ENCODE measurements around the gene THSD1.
A peak's percentile ranks its signal among the peaks of the same experiment; 100 is the strongest.
"Not testable (repeated sequence)": the region's sequence is repeated elsewhere in the genome, so short reads cannot be mapped to it uniquely, and the experiment has no call there.

The THSD1 gene

DNA sequence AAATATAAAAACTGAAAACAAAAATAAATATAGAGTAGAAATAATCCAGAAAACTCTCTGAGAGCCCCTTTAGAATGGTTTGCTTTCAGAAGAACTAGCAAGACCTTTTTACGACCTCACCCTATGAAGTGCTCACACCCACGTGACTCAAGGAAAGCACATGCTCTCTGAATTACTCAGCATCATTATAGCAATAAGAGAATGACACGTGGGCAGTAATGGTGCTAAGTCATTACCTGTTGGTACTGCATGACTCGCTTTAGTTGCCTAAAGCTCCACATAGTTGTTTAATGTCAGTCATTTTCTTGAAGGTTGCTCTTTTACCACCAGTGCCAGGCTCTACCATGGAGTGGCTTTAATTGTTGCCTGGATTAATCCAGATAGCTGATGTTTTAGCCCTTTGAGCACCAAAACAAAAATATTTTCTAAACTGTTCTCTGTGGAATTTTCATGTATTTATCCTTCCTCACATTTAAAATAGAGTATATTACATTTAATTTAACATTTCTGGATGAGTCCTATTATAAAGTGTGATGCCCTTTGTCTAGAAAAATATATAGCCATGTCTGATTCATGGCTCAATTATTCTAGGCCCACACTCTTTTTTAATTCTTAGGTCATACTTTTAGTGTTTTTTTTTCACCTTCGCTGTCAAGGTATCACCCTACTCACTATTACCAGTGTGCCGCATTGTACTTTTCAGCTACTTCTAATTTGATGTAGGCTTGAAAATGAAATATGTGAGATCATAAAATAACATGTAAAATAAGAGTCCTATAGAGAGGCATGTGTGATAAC, 56.8 kb downstream of the THSD1 start:
- peak; percentile 49 for DNase-seq

DNA sequence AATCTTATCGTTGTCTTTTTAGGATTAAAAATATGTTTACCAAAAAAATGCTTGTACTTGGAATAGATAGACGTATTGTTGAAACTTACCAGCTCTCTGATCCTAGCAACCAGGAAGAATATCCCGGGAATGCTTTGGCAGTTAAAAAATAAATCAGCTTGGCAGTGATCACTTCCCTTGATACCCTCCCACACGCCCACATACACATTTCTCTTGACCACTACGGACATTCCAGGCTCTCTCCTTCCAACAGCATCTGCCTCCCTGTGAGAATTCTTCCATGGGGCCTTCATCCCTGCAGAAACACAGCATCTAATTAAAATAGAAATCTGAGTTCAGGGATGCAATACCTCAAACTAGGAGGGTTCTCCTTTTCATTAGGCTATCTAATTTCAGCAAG, 57.9 kb downstream of the THSD1 start:
- DNase-seq = no peak

DNA sequence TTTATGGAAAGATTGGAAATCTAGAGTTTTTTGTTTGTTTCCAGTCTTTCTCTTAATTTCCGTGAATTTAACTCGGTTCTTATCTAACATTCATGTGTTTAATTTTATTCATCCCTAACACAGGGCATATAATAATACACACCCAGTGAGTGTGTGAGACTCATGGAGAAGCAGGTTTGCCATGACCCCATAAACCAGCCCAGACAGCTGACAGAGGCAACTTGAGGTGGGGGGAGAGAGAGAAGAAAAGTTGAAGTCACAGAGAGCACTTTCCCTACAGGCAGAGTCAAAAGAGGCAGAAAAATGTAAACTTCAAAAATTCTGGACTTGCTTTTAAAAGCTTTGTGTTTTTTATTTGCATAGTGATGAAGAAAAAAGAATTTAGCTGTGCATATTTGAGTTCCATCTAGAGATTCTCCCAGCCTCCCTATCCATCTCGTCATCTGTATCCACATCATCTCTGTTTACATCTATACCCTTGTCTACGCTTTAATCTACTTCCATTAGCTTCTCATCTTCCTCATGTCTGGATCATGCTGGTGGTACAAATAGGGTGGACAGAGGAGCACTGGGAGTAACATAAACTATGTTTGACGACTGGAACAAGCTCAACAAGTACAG, 60.2 kb downstream of the THSD1 start:
- no peak for DNase-seq

DNA sequence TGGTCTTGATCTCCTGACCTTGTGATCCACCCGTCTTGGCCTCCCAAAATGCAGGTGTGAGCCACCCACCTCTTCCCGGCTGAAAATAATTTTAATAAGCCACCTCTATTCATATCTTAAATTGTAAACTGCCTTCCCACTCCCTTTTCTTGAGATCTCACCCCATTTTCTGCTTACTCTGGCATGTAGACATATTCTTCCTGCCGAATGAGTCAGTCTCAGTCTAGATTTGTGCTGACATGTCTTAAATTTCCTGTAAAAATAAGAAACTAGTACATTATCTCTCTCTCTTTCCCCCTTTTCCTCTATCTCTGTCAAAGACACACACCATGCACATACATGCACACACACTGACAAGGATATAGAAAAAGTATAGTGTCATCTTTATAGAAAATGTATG, 60.9 kb downstream of the THSD1 start:
- no peak for DNase-seq

DNA sequence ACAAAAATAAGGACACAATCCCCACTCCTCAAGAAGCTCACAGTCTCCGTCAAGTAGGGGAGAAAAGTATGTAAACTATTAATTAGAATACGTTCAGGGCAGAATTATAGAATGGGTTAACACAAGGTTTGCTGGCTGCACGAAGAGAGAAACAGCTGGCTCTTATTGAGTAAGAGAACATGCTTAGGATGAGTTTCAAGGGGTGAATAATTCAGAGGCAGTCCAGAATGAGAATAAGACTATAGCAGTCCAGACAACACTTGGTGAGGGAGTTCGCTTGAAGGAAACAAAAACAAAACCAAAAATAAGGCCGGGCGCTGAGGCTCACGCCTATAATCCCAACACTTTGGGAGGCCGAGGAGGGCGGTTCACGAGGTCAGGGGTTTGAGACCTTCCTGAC, 61.9 kb downstream of the THSD1 start:
- DNase-seq = no peak

DNA sequence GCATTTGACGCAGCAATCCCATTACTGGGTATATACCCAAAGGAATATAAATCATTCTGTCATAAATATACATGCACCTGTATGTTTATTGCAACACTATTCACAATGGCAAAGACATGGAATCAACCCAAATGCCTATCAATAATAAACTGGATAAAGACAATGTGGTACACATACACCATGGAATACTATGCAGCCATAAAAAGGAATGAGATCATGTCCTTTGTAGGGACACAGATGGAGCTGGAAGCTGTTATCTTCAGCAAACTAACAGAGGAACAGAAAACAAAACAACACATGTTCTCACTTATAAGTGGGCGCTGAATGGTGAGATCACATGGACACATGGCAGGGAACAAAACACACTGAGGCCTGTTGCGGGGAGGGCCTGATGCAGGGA, 63.8 kb downstream of the THSD1 start:
- DNase-seq = not testable (repeated sequence)

DNA sequence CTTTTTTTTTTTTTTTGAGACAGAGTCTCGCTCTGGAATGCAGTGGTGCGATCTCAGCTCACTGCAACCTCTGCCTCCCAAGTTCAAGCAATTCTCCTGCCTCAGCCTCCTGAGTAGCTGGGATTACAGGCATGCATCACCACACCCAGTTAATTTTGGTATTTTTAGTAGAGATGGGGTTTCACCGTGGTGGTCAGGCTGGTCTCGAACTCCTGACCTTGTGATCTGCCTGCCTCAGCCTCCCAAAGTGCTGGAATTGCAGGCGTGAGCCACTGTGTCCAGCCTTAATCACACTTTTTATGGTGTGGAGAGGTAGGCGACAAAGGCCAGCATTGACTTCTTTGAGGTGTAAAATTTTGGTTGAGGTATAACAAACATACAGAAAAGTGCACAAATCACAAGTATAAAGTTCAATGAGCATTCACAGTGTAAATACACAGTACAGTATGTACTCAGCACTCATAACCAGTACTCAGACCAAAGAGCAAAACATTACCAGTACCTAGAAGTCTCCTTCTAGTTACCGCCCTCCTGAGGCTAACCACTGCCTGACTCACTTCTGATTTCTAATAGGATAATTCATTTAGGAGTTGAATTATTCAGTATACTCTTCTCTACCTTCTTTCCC, 68.0 kb downstream of the THSD1 start:
- not testable (repeated sequence) for DNase-seq

DNA sequence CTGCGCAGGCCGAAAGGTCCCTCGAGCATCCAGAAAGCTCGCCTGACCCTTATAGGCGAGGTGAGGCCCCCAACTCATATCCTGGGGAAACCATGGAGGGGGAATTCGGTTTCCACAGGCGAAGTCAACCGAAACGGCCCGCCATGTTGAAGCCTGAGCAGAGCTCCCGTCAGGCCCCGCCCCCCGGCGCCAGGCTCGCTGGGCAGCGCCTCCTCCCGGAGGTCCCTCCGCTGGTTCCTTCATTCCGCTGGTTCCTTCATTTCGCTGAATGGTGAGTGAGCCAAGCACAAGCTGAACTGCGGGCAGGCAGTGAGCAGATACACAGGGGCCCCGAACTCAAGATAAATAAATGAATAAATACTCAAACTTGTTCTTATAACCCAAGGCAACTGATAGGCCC, 71.9 kb downstream of the THSD1 start:
- not testable (repeated sequence) for DNase-seq

DNA sequence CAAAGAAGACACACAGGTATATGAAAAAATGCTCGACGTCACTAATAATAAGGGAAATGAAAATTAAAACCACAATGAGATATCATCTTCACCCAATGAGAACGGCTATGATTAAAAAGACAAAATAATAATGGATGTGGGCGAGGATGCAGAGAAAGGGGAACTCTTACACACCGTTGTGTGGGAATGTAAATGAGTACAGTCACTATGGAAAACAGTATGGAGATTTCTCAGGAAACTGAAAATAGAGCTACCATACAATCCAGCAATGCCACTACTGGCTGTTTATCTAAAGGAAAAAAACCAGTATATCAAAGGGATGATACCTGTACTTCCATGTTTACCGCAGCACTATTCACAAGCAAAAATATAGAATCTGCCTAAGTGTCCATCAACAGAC, 74.1 kb downstream of the THSD1 start:
- DNase-seq = not testable (repeated sequence)

Measured in DMS53 (cell line).